H9 (cell line): ENCODE measurements around the gene NRXN2. TPM values are rescaled to one million over a fixed set of nuclear protein-coding genes. Genes with fewer than 3 reads are reported as not detected.

Experiments used
- DNase-seq: peaks from one replicate; pipeline ENCODE4 v3.0.0-alpha.2; 2017
- H2AFZ ChIP-seq: one replicate; pipeline ENCODE4 v1.6.1; 2013; ENCODE audit warnings: mild to moderate bottlenecking, low read length, control low read depth, moderate library complexity
- H2AK5ac ChIP-seq: 2 replicates; pipeline ENCODE4 v1.6.1; 2013; ENCODE audit warnings: low read length, control low read depth, mixed read lengths; ENCODE audit not compliant: insufficient read length
- H2BK120ac ChIP-seq: one replicate; pipeline ENCODE4 v1.6.1; 2013; ENCODE audit warnings: low read depth, mild to moderate bottlenecking, low read length, control low read depth, inconsistent platforms; ENCODE audit not compliant: poor library complexity, severe bottlenecking
- H2BK12ac ChIP-seq: 2 replicates; pipeline ENCODE4 v1.6.1; 2013; ENCODE audit warnings: low read length, control low read depth, mixed read lengths, low read depth; ENCODE audit not compliant: insufficient read length
- H2BK15ac ChIP-seq: 2 replicates; pipeline ENCODE4 v1.6.1; 2013; ENCODE audit warnings: low read depth, low read length, control low read depth
- H2BK20ac ChIP-seq: one replicate; pipeline ENCODE4 v1.6.1; 2013; ENCODE audit warnings: low read depth, mild to moderate bottlenecking, low read length, control low read depth, inconsistent platforms; ENCODE audit not compliant: poor library complexity, severe bottlenecking
- H2BK5ac ChIP-seq: 2 replicates; pipeline ENCODE4 v1.6.1; 2013; ENCODE audit warnings: low read length, control low read depth, mixed read lengths; ENCODE audit not compliant: insufficient read length
- H3K14ac ChIP-seq: 2 replicates; pipeline ENCODE4 v1.6.1; 2013; ENCODE audit warnings: low read length, control low read depth; ENCODE audit not compliant: insufficient read depth
- H3K18ac ChIP-seq: 2 replicates; pipeline ENCODE4 v1.6.1; 2013; ENCODE audit warnings: low read depth, mild to moderate bottlenecking, mixed read lengths, low read length, control low read depth; ENCODE audit not compliant: insufficient read length
- H3K23ac ChIP-seq: 2 replicates; pipeline ENCODE4 v1.6.1; 2013; ENCODE audit warnings: low read length, control low read depth, mixed read lengths, low read depth; ENCODE audit not compliant: insufficient read length
- H3K23me2 ChIP-seq: 2 replicates; pipeline ENCODE4 v1.6.1; 2013; ENCODE audit warnings: low read depth, mild to moderate bottlenecking, mixed read lengths, low read length, control low read depth; ENCODE audit not compliant: insufficient read length, poor library complexity, severe bottlenecking
- H3K27ac ChIP-seq: 2 replicates; pipeline ENCODE4 v1.5.1; 2013; ENCODE audit warnings: low read length, control low read depth, mixed read lengths, low read depth; ENCODE audit not compliant: insufficient read length
- H3K27me3 ChIP-seq: 2 replicates; pipeline ENCODE4 v1.6.1; 2013; ENCODE audit warnings: low read length, control low read depth, inconsistent platforms; ENCODE audit not compliant: insufficient read depth
- H3K4ac ChIP-seq: 2 replicates; pipeline ENCODE4 v1.6.1; 2013; ENCODE audit warnings: low read depth, mild to moderate bottlenecking, control low read depth, inconsistent platforms, low read length, moderate library complexity
- H3K4me1 ChIP-seq: 2 replicates; pipeline ENCODE4 v1.6.1; 2013; ENCODE audit warnings: low read length, control low read depth, inconsistent platforms; ENCODE audit not compliant: insufficient read depth
- H3K4me2 ChIP-seq: 2 replicates; pipeline ENCODE4 v1.6.1; 2013; ENCODE audit warnings: low read length, control low read depth, mixed read lengths; ENCODE audit not compliant: insufficient read length, insufficient read depth
- H3K56ac ChIP-seq: 2 replicates; pipeline ENCODE4 v1.6.1; 2013; ENCODE audit warnings: low read depth, mild to moderate bottlenecking, mixed read lengths, low read length, control low read depth; ENCODE audit not compliant: insufficient read length
- H3K79me1 ChIP-seq: 2 replicates; pipeline ENCODE4 v1.6.1; 2013; ENCODE audit warnings: low read depth, mild to moderate bottlenecking, moderate library complexity, low read length, control low read depth, inconsistent platforms; ENCODE audit not compliant: insufficient read depth, poor library complexity, severe bottlenecking
- H3K79me2 ChIP-seq: 2 replicates; pipeline ENCODE4 v1.6.1; 2013; ENCODE audit warnings: low read length, control low read depth, inconsistent platforms; ENCODE audit not compliant: insufficient read depth
- H3K9ac ChIP-seq: 2 replicates; pipeline ENCODE4 v1.6.1; 2013; ENCODE audit warnings: low read length, control low read depth, mixed read lengths; ENCODE audit not compliant: insufficient read length; ENCODE audit errors: extremely low read depth
- H3K9me3 ChIP-seq: one replicate; pipeline ENCODE4 v1.6.1; 2013; ENCODE audit warnings: low read depth, low read length, inconsistent platforms; ENCODE audit not compliant: control insufficient read depth
- H3T11ph ChIP-seq: one replicate; pipeline ENCODE4 v1.6.1; 2013; ENCODE audit warnings: mild to moderate bottlenecking, low read length, control low read depth, inconsistent platforms
- H4K20me1 ChIP-seq: one replicate; pipeline ENCODE4 v1.6.1; 2013; ENCODE audit not compliant: control insufficient read depth, insufficient read length, insufficient read depth
- H4K5ac ChIP-seq: 2 replicates; pipeline ENCODE4 v1.6.1; 2013; ENCODE audit warnings: low read depth, mild to moderate bottlenecking, mixed read lengths, low read length, control low read depth; ENCODE audit not compliant: insufficient read length
- H4K8ac ChIP-seq: replicated peaks from 2 replicates; pipeline ENCODE4 v1.6.1; 2013; ENCODE audit warnings: low read length, control low read depth, mixed read lengths, low read depth; ENCODE audit not compliant: insufficient read length
- H4K91ac ChIP-seq: 2 replicates; pipeline ENCODE4 v1.6.1; 2013; ENCODE audit warnings: low read depth, mild to moderate bottlenecking, moderate library complexity, mixed read lengths, low read length, control low read depth; ENCODE audit not compliant: insufficient read length
- H3K27ac Mint-ChIP-seq, 3 experiments: 2 replicates in 2 of 3; 3 replicates in 1 of 3; pipeline ENCODE4 v1.8.0; 2020 to 2021; ENCODE audit warnings: mixed read lengths in 3 of 3, mild to moderate bottlenecking in 1 of 3, moderate library complexity in 1 of 3
- H3K27me3 Mint-ChIP-seq: 2 replicates; pipeline ENCODE4 v1.8.0; 2021; ENCODE audit warnings: low read depth, mild to moderate bottlenecking, moderate library complexity, mixed read lengths
- H3K36me3 Mint-ChIP-seq, 3 experiments: 2 replicates in 2 of 3; 3 replicates in 1 of 3; pipeline ENCODE4 v1.8.0; 2020 to 2021; ENCODE audit warnings: low read depth in 3 of 3, mixed read lengths in 3 of 3; ENCODE audit not compliant: insufficient read depth in 1 of 3
- H3K4me1 Mint-ChIP-seq, 2 experiments: 2 replicates each; pipeline ENCODE4 v1.8.0; 2020; ENCODE audit warnings: mixed read lengths in 2 of 2
- H3K4me3 Mint-ChIP-seq, 2 experiments: 2 replicates in 1 of 2; 3 replicates in 1 of 2; pipeline ENCODE4 v1.8.0; 2020 to 2021; ENCODE audit warnings: mild to moderate bottlenecking in 2 of 2, mixed read lengths in 2 of 2, moderate library complexity in 1 of 2
- H3K9me3 Mint-ChIP-seq, 2 experiments: 2 replicates in 1 of 2; 3 replicates in 1 of 2; pipeline ENCODE4 v1.8.0; 2020; ENCODE audit warnings: mild to moderate bottlenecking in 2 of 2, mixed read lengths in 2 of 2, moderate library complexity in 1 of 2
- WGBS: extraction: QIAGEN DNeasy Blood & Tissue Kit; methylation state at CpG from one replicate; pipeline ENCODE4 v1.1.7; 2013; ENCODE audit warnings: missing lambda C conversion rate, low lambda C conversion rate, mixed read lengths; ENCODE audit not compliant: insufficient read length; ENCODE audit errors: extremely low coverage; 5-methylcytosine and 5-hydroxymethylcytosine counted together
- total RNA-seq: library from RNA; stranded (reverse); gene quantifications from 2 replicates; pipeline ENCODE4 v1.2.1, GENCODE V29; 2021
- TF ChIP-seq, protein P1 (sequence below): fragments of 200-600 bp; sonication (generic); conservative IDR thresholded peaks from 3 replicates; pipeline ENCODE4 v1.8.0; 2021; ENCODE audit warnings: antibody characterized with exemption, mild to moderate bottlenecking

Gene NRXN2
- total RNA-seq, 1 experiment from 2014 or later = 3.9 TPM

DNA sequence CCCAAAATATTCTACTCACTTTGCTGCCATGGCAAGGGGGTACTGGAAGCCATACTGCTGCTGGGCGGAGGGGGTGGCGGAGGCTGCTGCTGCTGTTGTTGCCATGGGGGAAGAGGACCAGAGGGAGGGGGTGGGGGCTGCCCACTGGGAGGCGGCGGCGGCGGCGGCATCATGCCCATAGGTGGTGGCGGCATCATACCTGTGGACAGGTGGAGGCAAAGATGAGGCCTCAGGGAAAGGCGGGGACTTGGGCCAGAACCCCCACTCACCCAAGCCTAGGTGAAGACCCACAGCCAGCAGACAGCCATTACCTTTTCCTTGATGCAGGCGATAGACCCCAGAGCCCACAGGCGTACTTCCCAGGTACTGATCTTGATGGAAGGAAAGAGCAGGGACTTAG lies 43.9 kb upstream of the NRXN2 start:
- WGBS = no CpG with 5 or more reads among the region's 11 CpGs
- no peak overlapping the region for H2BK15ac ChIP-seq
- peaks cover 63 to 89% (median 81%) of the 10 kb centered on the region in 3 experiments; a peak in 6 of 7 replicates for H3K36me3 Mint-ChIP-seq
- H3K79me1 ChIP-seq = peaks cover 3% of the 10 kb centered on the region
- peaks cover 52 to 64% of the 10 kb centered on the region in 2 experiments for H3K4me1 Mint-ChIP-seq
- no peak overlapping the region for H2BK5ac ChIP-seq
- H3K9me3 Mint-ChIP-seq = no peaks in the 10 kb centered on the region; a peak in 1 of 5 replicates
- H2BK12ac ChIP-seq = no peak overlapping the region
- H3K27me3 Mint-ChIP-seq = no peaks in the 10 kb centered on the region
- no peak overlapping the region for H3K18ac ChIP-seq
- H3K79me2 ChIP-seq = no peaks in the 10 kb centered on the region
- H3K27ac Mint-ChIP-seq = peak overlapping the region in 2 of 3 experiments; percentile 81 to 86; a peak in 2 of 7 replicates
- DNase-seq = no peak
- TF ChIP-seq, protein P1, sequence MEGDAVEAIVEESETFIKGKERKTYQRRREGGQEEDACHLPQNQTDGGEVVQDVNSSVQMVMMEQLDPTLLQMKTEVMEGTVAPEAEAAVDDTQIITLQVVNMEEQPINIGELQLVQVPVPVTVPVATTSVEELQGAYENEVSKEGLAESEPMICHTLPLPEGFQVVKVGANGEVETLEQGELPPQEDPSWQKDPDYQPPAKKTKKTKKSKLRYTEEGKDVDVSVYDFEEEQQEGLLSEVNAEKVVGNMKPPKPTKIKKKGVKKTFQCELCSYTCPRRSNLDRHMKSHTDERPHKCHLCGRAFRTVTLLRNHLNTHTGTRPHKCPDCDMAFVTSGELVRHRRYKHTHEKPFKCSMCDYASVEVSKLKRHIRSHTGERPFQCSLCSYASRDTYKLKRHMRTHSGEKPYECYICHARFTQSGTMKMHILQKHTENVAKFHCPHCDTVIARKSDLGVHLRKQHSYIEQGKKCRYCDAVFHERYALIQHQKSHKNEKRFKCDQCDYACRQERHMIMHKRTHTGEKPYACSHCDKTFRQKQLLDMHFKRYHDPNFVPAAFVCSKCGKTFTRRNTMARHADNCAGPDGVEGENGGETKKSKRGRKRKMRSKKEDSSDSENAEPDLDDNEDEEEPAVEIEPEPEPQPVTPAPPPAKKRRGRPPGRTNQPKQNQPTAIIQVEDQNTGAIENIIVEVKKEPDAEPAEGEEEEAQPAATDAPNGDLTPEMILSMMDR = no peak
- peaks cover 3% of the 10 kb centered on the region for H4K20me1 ChIP-seq
- H3K23me2 ChIP-seq = no peaks in the 10 kb centered on the region
- H2BK120ac ChIP-seq = no peak overlapping the region
- no peak overlapping the region for H3K27ac ChIP-seq
- no peak overlapping the region for H3K9ac ChIP-seq
- H3K4me2 ChIP-seq = no peak overlapping the region
- no peak overlapping the region for H3K14ac ChIP-seq
- H3T11ph ChIP-seq = no peak overlapping the region
- no peak overlapping the region for H4K5ac ChIP-seq
- H3K56ac ChIP-seq = no peak overlapping the region
- no peak overlapping the region for H4K8ac ChIP-seq
- H3K4ac ChIP-seq = no peak overlapping the region
- no peak overlapping the region for H2AFZ ChIP-seq
- no peak overlapping the region for H3K23ac ChIP-seq
- H3K27me3 ChIP-seq = no peaks in the 10 kb centered on the region
- H3K4me3 Mint-ChIP-seq = no peak overlapping the region
- peaks cover 4% of the 10 kb centered on the region; the same call in 1 of the 2 replicates for H3K4me1 ChIP-seq
- H2BK20ac ChIP-seq = no peak overlapping the region
- no peak overlapping the region for H4K91ac ChIP-seq
- no peak overlapping the region for H2AK5ac ChIP-seq
- no peaks in the 10 kb centered on the region for H3K9me3 ChIP-seq
